COLO829 (cell line): ENCODE data around the gene NTNG1.

Experiments used
- DNase-seq: peaks from one replicate; pipeline ENCODE4 v3.0.0; 2012; ENCODE audit warnings: low spot score

The NTNG1 gene

DNA sequence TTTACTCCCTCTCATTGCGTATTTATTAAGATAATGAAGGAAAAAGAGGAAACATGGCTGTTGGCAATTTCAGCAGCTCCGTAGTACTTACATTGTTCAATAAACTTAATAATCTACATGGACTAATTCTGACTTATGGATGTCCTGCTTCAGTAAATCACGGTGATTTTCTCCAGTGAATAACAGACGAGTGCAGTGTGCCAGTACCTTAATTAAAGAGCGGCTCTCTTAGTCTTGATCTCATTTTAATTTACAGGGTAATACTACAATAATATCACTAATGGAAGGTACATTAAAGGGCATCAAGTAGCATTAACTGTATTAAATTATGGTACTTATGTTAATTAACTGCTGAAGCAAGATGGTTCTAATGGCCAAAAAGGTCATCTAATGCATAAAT, 187.2 kb downstream of the NTNG1 start:
- DNase-seq = no peak

DNA sequence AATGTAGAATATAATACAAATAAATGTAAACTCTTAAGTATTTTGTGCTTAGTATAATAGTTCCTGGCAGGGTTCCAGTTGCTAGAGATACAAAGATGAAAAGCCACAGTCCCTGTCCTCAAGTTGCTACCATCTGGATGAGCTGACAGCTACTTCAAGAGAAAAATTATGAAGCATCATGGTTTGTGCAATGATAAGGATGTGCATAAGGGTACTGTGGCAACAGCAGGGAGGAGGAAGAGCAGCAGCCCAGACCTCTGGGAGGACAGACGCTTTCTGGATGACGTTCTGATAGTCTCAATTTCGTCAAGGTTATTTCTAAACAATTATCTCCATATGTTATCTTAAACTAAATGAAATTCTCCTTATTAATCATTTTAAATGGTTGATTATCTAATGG, 198.9 kb downstream of the NTNG1 start:
- DNase-seq = no peak

DNA sequence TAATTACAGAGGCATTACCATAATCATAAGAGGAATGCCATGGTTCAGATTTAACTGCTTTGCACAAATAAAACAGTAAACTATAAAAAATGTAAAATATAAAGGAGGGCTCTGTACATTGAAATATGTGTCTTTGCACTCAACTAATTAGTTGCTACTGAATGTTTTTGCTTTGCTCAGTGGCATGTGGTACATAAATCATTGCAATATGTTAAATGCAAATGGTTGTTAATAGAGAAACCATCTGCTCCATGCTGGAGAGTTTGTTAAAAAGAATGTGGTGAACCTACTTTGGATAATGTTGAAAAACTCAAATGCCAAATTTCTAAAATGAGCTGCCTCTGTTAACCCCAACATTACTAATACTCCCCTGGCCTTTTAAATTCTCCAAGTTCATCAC, 201.5 kb downstream of the NTNG1 start:
- DNase-seq = no peak

DNA sequence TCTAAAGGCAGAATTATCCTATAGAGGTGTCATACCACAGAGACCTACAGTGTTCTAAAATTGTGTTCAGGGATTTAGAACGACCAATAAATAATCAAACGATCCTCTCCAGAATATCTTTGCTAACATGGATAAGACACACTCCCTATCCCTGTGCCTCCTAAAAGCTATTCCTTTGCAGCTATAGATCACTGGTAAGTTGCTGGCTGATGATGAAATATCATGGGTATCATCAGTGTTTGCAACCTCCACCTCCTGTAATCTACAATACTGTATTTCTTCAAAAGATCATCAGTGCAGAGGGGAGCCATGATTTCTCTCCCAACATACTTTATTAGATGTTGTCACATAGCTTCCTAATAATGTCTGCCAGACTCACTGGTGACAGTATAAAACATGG, 201.9 kb downstream of the NTNG1 start:
- DNase-seq = no peak

DNA sequence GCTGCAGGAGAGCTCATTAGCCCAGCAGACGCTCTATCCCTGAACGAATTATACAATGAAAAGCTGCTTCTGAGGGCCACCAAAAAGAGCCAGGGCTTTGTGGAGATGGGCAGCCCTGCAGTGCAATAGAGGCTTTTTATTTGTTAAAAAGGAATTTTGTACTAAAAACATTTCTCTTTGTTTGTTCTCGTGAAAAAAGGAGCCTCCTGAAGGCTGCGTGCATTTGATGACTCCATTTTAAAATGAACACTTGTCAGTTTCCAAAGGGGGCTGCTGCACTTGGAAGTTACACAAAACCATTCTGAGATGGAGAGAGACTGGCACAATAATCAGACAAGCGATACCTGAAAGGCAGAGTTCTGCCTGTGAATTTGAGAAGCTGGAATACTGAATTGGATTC, 202.8 kb downstream of the NTNG1 start:
- no peak for DNase-seq

DNA sequence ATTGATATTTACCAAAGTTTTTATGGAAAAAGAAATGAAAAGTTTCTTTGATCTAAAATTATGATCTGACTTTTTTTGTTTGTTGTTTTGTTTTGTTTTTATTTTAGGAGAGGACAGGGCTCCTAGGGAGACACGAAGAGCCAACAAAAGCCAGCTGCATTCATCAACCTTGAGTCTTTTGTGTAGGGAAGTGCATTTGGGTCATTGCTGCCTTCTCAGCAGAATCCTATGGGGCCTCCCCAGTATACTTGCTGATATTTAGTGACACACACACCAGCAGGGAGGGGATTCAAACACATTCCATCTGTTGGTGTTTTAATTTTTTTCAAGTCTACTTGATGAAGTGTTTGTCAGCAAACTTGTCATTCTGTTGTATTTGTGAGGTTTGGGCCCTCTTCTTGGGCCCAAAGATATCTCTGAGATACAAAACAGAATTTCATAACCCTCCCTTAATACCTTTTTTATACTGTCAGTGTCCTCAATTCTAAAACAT, 203.5 kb downstream of the NTNG1 start:
- no peak for DNase-seq

DNA sequence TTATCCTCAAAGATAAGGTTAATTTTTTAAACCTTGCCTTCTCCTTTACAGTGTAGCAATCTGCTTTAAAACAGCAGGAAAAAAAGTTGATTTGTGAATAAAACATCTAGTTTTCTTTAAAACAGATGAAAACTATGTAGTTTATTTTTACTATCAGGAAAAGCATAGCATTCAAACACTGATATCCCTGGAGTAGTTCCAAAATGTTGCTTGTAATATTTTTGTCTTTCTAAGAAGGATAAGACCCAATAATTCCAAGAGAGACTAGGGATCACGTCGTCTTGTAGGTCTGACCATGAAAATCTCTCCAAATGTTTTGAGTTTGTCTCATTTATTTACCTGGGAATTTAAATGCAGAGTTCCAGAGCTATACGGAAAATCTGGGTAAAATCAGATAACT, 204.0 kb downstream of the NTNG1 start:
- DNase-seq = no peak

DNA sequence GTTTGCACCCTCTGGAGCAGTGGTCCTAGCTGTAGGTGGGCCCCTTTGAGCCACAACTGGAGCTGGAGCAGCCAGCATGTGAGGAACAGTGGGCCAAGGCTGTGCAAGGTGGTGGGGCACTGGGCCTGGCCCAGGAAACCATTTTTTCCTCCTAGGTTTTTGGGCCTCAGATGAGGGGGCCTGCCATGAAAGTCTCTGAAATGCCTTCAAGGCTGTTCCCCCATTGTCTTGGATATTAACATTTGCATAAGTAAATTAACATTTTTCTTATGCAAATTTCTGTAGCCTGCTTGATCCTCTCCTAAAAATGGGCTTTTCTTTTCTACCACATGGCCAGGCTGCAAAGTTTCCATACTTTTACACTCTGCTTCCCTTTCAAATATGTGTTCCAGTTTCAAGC, 212.0 kb downstream of the NTNG1 start:
- DNase-seq = no peak

DNA sequence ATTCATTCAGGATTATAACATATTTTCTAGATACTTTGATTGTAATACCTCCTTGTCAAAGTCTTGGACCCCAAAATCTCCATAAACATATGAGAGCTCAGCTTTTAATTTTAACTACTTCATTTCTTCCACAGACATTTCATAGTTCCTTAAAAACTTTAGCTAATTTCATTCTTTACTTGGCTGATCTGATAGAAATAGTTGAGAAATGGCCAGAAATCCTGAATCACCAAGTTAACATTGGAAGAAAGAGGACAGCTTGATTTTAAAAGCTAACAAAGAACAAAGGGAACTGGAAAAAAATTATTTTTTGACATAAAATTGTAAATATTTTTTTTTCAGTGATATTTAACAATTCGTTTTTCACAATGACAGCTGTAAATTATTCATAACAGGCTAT, 216.5 kb downstream of the NTNG1 start:
- no peak for DNase-seq

DNA sequence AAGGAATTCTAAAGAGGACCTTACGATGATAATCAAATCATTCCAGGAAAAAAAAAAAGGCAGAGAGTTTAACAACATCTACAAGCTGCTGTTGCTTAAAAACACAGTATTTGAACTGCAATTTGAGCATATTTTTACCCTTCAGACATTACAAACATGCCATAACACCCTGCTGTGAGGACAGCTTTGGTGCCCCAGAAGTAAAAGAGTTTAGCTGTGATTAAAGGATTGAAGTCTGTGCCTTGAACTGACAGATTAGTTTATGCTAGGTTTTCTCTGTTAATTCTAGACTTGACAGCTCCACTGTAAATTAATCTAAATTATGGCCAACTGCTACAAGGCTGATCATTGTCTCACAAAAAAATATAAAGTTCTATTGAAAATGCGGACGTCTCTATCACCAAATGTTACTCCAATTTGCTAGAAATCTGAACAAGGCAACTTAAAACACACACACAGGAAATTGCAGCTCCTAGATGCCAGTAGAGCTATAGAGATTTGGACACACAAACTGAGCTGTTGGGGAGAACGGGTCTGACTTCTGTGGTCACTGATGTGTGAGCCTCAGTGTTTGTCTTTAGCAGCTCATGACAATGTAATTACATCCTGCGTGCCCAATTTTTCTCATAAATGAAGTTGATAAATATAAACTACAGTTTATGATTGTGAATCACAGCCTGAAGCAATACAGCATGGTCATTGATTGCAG, 217.9 kb downstream of the NTNG1 start:
- no peak for DNase-seq

DNA sequence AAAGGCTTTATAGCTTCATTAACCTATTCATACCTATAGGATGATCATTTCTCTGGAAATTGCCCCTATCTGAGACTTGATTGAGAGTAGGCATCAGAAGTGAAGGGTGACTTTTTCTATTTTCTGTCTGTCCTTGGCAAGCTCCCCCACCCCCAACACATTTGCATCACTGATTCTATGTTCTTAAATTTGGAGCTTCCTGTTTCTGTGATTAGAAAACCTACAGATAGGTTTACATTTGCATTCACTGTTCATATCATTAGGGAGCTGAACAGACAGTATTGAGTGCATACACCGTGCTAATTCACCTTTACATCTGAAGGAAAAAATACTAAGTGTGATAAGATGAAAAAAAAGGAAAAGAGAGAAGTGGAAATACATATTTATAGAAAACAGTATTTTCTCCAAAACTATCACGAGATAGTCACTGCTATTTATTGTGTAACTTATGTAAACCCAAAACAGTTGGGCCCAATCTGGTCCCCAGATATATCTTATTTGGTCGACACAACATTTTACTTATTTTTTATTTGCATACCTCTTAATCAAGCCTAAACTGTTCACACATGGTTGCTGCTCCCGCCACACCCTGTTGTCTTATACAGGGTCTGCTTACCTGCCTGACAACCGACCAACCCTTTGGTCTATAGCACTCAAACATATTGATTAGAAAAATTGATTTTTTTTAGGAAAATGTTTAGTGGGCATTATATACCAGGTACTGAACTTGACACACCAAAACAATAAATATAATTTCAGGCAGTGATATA, 218.8 kb downstream of the NTNG1 start:
- no peak for DNase-seq

DNA sequence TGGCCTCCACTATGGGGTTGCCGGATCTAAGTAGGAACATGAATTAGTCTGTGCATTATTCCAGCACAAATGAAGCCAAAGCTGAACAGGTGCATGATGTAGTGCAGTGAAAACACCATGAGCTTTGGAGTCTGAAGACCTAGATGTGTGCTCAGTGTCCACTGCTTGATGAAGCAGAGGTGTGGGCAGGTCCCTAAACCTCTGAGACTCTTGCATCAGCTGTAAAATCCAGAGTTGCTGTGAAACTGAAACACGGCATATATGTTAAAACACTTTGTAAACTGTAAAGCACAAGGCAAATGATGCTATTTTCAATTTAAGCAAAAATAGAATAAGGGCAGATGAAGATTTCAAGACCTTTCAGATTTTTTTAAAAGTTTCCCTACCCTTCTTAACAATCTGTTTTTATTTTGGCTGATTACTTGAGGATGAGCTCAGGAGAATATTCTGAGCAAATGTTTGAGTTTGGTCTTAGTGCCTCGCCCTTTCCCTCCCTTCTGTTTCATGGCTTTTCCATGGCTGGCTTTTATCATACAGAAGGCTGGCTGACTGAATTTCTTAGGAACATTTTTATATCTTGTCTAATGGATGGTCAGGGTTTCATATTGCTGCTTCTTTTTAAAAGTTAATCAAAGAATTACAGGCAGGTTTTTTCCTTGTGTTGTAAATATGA, 221.8 kb downstream of the NTNG1 start:
- no peak for DNase-seq

DNA sequence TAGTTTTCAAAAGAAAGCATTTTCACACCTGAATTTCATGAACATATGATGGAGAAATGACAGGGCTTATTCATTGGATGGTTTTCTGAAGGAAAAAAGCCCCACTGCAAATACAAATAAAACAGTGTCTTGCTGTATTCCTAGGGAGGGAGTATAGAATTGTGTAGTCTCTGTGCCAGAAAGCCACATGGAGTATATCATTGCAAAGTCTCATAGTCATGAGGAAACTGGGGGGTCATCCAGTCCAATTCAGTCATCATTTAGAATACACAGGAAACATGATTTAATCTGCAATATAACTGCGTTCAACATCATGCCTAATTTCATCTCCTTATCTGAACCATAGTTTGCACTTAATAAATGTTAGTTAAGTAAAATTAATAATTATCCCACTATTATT, 222.3 kb downstream of the NTNG1 start:
- DNase-seq = no peak

DNA sequence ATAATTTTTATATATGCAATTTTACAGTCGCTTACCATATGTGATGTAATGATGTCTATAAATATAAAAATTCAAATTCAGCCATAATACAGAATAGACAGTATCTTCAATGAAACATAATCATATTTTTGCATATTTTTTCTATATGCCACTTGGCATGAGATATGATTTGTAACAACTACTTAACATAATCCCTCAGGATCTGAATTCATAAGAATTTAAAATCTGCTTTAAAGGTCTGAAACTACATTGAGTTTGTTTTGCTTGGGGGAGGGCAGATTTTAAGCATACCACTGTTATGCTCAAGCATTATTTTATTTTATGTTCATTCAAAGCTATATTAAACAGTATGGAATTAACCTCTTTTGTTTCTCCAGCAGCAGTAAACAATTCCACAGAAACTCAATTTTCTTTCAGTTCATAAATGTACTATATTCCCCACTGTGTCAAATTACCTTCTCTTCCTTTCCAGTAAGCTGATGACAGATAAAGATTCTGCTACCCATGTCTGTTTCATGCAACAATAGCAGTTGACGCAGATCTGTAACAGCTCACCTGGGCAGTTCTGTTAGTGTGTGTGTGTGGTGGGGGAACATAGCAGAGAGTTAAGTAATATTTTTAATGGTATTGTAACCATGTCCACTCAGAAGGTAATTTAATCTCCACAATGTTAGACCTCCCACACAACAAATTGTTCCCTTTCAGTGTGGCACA, 224.8 kb downstream of the NTNG1 start:
- no peak for DNase-seq

DNA sequence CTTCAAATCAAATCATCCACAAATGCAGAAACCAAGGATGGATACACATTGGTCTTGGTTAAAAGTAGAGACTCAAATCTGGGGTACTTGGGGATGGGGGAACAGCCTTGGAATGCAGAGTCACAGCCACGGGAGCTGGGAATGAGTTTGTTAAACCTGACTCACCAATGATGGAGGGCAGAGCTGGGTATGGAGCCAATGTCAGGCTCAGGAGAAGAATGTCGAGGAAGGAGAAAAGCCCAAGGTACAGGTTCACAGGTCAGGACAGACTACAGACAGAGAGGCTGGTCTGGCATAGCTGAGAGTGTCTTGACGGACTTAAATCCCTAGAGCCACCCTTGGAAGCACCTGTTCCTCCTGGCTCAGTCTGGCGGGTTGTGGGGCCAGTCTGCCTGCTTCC, 237.6 kb downstream of the NTNG1 start:
- no peak for DNase-seq

DNA sequence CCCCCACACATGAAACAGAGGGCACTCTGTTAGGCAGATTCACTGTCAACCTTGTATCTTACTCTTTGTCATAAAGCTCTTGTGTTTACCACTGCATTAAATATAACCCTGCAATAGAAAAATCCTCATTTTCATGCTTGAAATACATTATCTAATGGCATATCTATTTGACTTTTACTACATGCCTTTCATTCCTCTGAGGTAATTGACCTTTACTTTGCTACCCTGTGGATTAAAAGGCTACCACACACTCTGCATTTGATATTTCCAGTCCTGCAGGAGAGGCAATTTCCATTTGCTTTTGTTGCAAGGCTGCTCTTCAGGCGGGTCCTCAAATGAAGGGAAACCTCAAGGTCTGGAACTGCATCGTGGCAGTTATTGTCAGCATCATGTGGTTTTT, 238.0 kb downstream of the NTNG1 start:
- DNase-seq = no peak

DNA sequence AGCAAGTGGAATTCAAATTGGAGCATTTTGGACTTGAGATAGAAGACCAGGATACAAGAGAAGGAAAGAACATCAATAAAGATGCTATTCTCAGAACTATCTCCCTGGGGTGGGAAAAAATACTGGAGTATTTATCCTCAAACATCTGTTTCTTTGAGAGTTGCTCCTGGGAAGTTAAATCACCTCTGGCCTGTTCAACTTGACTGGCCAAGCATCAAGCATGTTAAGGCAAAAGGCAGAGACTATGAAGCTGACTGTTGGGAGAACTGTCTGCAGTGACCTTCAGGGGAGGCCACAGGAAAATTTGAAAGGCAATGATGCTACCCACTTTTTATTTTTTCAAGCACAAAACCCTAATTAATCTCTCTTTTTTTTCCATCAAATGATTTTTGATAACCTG, 239.0 kb downstream of the NTNG1 start:
- no peak for DNase-seq

DNA sequence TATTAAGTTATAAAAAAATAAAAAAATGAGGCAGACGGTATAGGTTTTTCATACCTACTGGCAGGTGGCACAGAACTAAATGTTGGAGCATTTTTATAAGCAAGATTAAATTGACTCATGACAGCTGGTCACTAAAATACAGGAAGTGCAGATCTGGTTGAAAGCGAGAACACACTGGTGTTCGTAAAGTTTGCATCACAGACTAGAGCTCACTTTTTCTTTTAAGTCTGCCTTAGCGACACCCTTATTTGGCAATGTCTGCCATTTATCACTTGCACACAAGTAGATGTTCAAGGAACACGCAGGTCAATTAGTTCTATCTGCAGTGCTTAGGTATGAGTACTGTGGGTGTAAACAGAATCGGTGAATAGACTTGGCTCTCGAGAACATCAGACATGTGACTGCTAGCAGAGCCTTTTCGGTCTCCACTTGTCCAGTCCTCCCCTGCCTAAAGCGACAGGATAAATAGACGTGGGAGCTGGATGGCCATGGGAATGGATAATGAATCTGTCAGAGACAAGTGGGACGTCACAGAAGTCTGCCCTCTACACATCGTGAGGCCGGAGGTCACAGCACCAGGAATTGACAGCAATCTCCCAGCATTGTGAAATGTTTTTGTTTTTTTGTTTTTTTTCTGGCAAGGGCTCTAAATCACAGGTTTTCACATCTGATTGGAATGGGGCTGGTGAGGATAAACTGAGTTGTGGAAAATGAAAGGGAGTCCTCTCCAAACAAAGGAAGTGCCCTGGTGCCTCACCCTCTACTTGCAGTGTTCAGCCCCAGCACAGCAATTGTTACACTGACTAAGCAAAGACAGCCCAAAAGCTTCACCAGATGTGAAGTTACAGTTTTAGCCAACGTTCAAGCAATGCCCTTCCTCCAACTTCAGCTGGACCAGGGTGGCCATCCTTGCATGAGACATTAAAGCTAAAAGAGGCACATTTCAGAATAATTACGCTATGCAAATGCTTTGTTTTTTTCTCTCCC, 248.9 kb downstream of the NTNG1 start:
- DNase-seq = no peak

DNA sequence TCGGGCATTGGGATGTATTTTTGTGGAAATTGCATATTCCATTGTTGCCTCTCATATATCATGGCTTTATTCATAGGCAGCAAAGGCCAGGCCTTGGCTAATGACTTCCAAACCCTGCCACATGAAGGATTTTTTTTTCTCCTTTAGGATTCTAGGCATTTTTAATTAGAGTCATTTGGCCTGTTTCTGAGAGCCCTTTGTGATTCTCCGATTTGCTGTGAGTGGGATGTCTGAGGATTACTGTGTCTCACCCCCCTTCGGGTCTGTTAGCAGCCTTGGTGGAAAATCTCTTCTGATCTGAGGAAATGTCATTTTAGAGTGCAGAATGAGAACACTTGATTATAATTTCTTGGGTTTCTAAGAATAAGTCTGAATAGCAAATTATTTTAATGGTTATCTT, 253.5 kb downstream of the NTNG1 start:
- DNase-seq = peak; percentile 20

DNA sequence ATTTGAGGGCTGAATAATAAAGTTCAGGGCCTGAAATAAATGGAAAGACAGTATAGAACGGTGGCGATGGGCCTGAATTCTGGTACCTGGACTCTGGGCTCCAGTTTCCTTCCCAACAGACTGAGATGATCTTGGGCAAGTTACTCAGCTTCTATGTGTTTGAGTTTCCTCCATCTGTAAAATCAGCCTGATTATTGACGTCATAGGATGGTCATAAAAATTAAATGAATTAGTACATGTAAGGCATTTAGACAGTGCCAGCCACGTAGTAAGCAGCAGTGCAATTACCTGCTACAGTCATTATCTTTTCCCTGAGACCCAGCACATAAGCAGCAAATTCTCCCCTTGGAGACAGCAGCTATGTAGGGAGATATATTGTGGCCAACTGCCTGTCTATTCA, 260.9 kb downstream of the NTNG1 start:
- no peak for DNase-seq

DNA sequence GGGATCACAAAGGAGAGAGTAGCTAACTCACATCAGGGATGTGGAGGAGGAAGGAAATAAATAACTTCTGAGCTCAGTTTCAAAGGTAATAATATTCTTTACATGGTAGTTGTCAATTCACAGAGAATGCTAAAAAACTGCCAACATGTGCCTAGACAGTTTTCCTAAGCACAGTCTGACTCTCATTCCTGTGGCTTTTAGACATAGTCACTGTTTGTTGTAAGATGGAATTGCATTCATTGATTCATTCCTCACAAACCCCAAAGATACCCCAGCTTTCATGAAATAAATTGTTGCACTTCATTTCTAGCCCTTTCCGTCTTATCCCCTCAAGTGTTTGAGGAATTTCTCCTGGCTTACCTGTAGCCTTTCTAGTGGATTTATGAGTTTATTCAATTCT, 263.9 kb downstream of the NTNG1 start:
- DNase-seq = no peak
